Measurements from ENCODE around the gene SAMSN1.

The SAMSN1 gene

DNA sequence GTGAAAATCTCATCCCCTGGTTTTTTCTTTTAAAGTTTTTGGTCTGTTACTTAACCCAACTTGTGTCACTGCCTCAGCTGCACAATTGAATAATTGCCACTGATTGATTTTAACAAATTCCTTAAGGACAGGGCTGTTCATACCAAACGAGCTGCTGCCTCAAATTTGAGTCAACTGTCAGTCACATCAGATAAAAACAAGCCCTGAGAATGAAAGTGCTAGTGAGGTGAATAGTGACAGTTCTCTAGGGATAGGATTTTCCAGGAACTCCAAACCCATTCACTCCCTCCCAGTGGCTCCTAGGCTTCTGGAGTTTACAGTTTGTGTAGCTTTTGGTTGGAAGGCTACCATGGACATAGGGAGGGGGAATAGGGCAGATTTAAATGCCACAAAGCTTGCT lies 79.4 kb downstream of the SAMSN1 start:
- no peaks in the 10 kb centered on the region for H3K27me3 ChIP-seq (replicated peaks)
- H3K27ac ChIP-seq: no peak overlapping the region
- no peak overlapping the region for H3K4me3 ChIP-seq (ENCODE audit: low read depth, low read length)
- DNase-seq: no peak
- TF ChIP-seq, protein P1, sequence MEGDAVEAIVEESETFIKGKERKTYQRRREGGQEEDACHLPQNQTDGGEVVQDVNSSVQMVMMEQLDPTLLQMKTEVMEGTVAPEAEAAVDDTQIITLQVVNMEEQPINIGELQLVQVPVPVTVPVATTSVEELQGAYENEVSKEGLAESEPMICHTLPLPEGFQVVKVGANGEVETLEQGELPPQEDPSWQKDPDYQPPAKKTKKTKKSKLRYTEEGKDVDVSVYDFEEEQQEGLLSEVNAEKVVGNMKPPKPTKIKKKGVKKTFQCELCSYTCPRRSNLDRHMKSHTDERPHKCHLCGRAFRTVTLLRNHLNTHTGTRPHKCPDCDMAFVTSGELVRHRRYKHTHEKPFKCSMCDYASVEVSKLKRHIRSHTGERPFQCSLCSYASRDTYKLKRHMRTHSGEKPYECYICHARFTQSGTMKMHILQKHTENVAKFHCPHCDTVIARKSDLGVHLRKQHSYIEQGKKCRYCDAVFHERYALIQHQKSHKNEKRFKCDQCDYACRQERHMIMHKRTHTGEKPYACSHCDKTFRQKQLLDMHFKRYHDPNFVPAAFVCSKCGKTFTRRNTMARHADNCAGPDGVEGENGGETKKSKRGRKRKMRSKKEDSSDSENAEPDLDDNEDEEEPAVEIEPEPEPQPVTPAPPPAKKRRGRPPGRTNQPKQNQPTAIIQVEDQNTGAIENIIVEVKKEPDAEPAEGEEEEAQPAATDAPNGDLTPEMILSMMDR (IDR thresholded peaks at IDR 0.05; ENCODE audit: low read depth, low read length, missing control alignments): no peak
- H3K36me3 ChIP-seq (replicated peaks): no peaks in the 10 kb centered on the region
- in situ Hi-C loops (cut with HindIII; ENCODE audit: low pct_ligation_motif_present, low sequenced_read_pairs): no loop called here

DNA sequence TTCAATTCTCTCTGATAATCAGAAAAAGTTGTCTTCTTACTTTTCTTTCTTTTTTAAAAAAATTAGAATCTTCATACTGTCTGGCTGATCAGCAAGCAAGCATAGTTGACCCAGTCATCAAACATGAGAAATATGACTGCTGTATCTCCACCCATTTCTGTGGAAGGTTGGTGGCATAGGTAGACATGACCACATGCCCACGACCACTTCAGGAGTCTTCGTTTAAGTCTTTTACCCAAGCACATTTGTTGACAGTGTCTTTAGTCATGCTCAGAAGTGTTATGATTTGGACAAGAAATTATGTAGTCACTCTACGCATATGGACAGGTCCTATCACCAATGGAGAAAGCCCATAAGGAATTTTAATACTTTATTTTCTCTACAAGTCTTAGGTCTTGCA lies 88.4 kb downstream of the SAMSN1 start:
- no peak for DNase-seq
- H3K27me3 ChIP-seq (replicated peaks): no peaks in the 10 kb centered on the region
- no peak overlapping the region for H3K4me3 ChIP-seq (ENCODE audit: low read depth, low read length)
- TF ChIP-seq, protein P1 (IDR thresholded peaks at IDR 0.05; ENCODE audit: low read depth, low read length, missing control alignments): no peak
- H3K27ac ChIP-seq: no peak overlapping the region
- no peaks in the 10 kb centered on the region for H3K36me3 ChIP-seq (replicated peaks)
- in situ Hi-C loops (cut with HindIII; ENCODE audit: low pct_ligation_motif_present, low sequenced_read_pairs): no loop called here

DNA sequence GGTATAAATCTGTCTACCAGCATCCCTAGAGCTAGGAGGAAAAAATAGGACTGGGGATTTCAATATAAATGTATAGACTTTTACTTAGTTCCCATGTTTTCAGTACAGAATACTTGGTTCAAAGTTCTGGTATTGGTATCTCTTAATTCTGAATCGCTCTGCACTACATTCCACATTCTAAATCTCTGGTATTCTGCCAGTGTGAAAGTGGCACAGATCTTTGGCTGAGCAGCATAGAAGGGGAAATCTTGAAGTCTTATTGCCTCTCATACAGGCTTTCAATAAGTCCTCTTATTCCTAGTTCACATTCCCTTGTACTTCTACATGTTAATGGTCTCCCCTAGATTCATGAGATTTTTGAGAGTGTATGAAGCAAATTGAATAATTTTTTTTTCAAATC lies 89.2 kb downstream of the SAMSN1 start:
- DNase-seq: no peak
- TF ChIP-seq, protein P1 (IDR thresholded peaks at IDR 0.05; ENCODE audit: low read depth, low read length, missing control alignments): no peak
- in situ Hi-C loops (cut with HindIII; ENCODE audit: low pct_ligation_motif_present, low sequenced_read_pairs): no loop called here
- Histone ChIP-seq H3K4me3 (ENCODE audit: low read depth, low read length) (no peak overlapping the region), H3K27me3 (replicated peaks) (no peaks in the 10 kb centered on the region), H3K27ac (no peak overlapping the region), H3K36me3 (replicated peaks) (no peaks in the 10 kb centered on the region)

DNA sequence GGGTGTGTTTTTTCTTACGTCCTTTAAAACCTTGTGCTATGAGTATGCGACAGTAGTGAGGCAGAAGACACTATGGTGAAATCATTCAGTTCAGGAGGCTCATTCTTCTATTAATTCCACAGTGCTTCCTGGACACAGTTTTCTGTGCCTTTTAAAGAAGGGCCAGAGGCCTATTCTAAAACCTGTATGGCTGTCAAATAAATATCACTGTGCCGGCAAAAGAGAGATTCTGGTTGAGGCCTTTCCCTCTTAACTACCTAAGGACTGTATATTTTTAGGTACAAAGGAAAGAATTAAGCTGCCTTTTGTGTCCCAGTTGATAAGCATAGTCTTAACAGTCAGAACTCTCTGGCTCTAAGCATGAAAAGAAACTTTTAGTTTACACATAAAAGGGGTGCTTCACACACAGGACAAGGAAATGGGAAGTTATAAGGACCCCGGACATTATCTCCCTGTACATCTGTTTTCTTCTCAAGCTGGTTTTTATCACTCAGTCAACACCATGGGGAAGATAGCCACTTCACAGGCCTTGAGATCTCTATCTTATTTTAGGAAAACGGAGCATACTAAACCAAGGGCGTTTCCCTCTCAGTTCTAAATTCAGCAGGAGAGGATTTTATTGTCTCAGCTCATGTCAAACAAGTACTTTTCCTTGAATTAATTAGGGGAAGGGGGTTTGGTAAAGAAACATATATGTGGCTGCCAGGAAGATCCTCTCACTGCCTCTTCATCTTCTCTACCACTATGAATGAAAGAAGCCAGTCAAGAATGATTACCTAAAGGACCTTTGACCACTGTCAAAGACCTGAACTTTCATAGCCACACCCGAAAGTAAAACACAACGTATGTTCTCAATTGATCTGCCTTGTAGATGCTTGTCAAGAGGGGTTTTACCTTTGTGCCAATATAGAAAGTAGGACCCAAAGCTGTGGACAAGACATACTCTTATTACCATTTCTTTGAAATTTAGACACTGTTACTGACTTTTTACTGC lies 91.8 kb downstream of the SAMSN1 start:
- Histone ChIP-seq H3K27ac (no peak overlapping the region), H3K27me3 (replicated peaks) (no peaks in the 10 kb centered on the region), H3K4me3 (ENCODE audit: low read depth, low read length) (no peak overlapping the region), H3K36me3 (replicated peaks) (no peaks in the 10 kb centered on the region)
- TF ChIP-seq, protein P1 (IDR thresholded peaks at IDR 0.05; ENCODE audit: low read depth, low read length, missing control alignments): no peak
- DNase-seq: no peak
- in situ Hi-C loops (cut with HindIII; ENCODE audit: low pct_ligation_motif_present, low sequenced_read_pairs): no loop called here

DNA sequence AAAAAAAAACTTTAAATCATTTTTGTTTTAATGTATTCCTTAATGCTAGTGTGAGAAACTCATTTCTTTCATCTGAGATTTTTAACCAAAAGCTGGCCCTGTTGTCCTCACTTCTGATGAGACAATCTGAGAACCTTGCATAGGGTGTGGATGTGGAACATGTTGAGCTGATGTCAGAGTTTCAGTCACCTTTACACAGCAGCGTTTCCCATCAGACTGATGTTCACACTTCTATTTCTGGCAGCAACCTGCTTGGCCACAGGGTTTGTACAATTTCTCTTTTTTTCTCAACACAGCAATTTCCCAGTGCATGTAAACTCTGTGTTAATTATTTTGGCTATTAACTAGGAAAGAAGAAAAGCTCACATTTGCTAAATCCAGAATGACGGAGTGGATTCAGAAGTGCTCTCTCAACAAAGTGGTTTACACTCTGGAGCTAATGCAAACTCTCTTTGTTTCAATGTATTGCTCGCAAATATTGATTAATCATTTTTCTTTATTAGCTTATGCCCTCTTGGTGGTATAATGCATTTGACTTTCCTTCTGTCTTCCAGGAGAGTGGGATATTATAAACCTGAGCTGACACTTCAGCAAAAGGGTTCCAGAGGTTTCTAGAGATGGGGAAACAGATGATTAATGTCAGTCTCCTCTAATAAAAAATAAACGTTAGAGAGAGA lies 92.6 kb downstream of the SAMSN1 start:
- Histone ChIP-seq H3K27me3 (replicated peaks) (no peaks in the 10 kb centered on the region), H3K36me3 (replicated peaks) (no peaks in the 10 kb centered on the region), H3K27ac (no peak overlapping the region), H3K4me3 (ENCODE audit: low read depth, low read length) (no peak overlapping the region)
- no peak for DNase-seq
- in situ Hi-C loops (cut with HindIII; ENCODE audit: low pct_ligation_motif_present, low sequenced_read_pairs): no loop called here
- TF ChIP-seq, protein P1 (IDR thresholded peaks at IDR 0.05; ENCODE audit: low read depth, low read length, missing control alignments): no peak
